HL-60 (cell line): ENCODE results near the gene TNFSF12.

Source experiments
- DNase-seq, 2 experiments: peaks; one replicate each; pipeline ENCODE4 v3.0.0-alpha.2; 2010 to 2020; ENCODE audit warnings: low read depth in 1 of 2, low spot score in 1 of 2
- H3K27ac ChIP-seq: fragments of 250-450 bp; sonication (Bioruptor Pico); replicated peaks from 2 replicates; pipeline ENCODE4 v1.5.1; 2020; ENCODE audit warnings: mild to moderate bottlenecking, moderate library complexity
- H3K27me3 ChIP-seq: fragments of 250-450 bp; sonication (Bioruptor Pico); 2 replicates; pipeline ENCODE4 v1.5.1; 2021; ENCODE audit warnings: mild to moderate bottlenecking, moderate library complexity; ENCODE audit not compliant: insufficient read depth, poor library complexity, severe bottlenecking
- H3K4me3 ChIP-seq: replicated peaks from 2 replicates; pipeline ENCODE4 v1.5.1; 2011; ENCODE audit warnings: mild to moderate bottlenecking, control low read depth, low read length; ENCODE audit not compliant: insufficient read depth
- CTCF ChIP-seq: IDR thresholded peaks from one replicate; pipeline ENCODE4 v1.5.1; 2011; ENCODE audit warnings: low read length, control low read depth, inconsistent platforms; ENCODE audit not compliant: insufficient read depth
- GABPA ChIP-seq: IDR thresholded peaks from 2 replicates; pipeline ENCODE4 v1.6.1; 2012; ENCODE audit warnings: low read depth
- POLR2AphosphoS5 ChIP-seq: IDR thresholded peaks from 2 replicates; pipeline ENCODE4 v1.6.1; 2012; ENCODE audit warnings: low read depth
- REST ChIP-seq: IDR thresholded peaks from 2 replicates; pipeline ENCODE4 v1.6.1; 2012; ENCODE audit warnings: low read depth; ENCODE audit not compliant: insufficient replicate concordance
- SPI1 ChIP-seq: IDR thresholded peaks from 2 replicates; pipeline ENCODE4 v1.6.1; 2012; ENCODE audit warnings: low read depth, mild to moderate bottlenecking, borderline replicate concordance

TNFSF12 gene

GRCh38 chr17:7511108-7511507 lies 37.8 kb upstream of the TNFSF12 start:
- DNase-seq: no peak
- no peak for TF ChIP-seq CTCF
- TF ChIP-seq GABPA: no peak
- TF ChIP-seq SPI1: no peak
- H3K27me3 ChIP-seq: no peaks in the 10 kb centered on the region
- H3K4me3 ChIP-seq: no peak overlapping the region
- no peak overlapping the region for H3K27ac ChIP-seq

- Histone ChIP-seq H3K27ac (no peak overlapping the region), H3K4me3 (no peak overlapping the region), H3K27me3 (no peaks in the 10 kb centered on the region)
- no peak for DNase-seq
- TF ChIP-seq REST (no peak), SPI1 (no peak)
Observed at GRCh38 chr17:7512105-7512504, 36.8 kb upstream of the TNFSF12 start.

- DNase-seq: no peak
- peak; percentile 56; the same call in 1 of the 2 replicates for TF ChIP-seq SPI1
- TF ChIP-seq CTCF: no peak
- TF ChIP-seq REST: no peak
- TF ChIP-seq POLR2AphosphoS5: no peak
- no peak overlapping the region for H3K4me3 ChIP-seq
- no peak overlapping the region for H3K27ac ChIP-seq
- no peaks in the 10 kb centered on the region for H3K27me3 ChIP-seq
Observed at GRCh38 chr17:7512824-7513540, 35.9 kb upstream of the TNFSF12 start.

GRCh38 chr17:7513850-7514419 lies 34.9 kb upstream of the TNFSF12 start:
- H3K27ac ChIP-seq: no peak overlapping the region
- no peaks in the 10 kb centered on the region for H3K27me3 ChIP-seq
- H3K4me3 ChIP-seq: no peak overlapping the region
- TF ChIP-seq SPI1 (no peak), CTCF (no peak), GABPA (no peak), POLR2AphosphoS5 (no peak), REST (no peak)
- DNase-seq: no peak
